ENCODE measurements around the gene NRROS.

GRCh38 chr3:196636369-196637349, 2.8 kb upstream of the NRROS start:
- TF ChIP-seq FOXK2 (IDR thresholded peaks at IDR 0.05) (no peak), FOXM1 (IDR thresholded peaks at IDR 0.05; ENCODE audit: borderline replicate concordance) (no peak), NFRKB (IDR thresholded peaks at IDR 0.05) (no peak), ELF4 (IDR thresholded peaks at IDR 0.05) (no peak), HDGF (IDR thresholded peaks at IDR 0.05; ENCODE audit: borderline replicate concordance) (no peak), SUZ12 (IDR thresholded peaks at IDR 0.05) (no peak), FOXA1 (IDR thresholded peaks at IDR 0.05) (no peak), TARDBP (IDR thresholded peaks at IDR 0.05) (no peak), SP1 (IDR thresholded peaks at IDR 0.05) (no peak)

Data from HEK293T (cell line).